ENCODE measurements around the gene CD320.

CD320 gene

GRCh38 chr19:8334458-8335342 is 26.5 kb upstream of the CD320 start:
- DNase-seq: peak in 4 of 10 donors; percentile 22 to 84 (median 52)
- intact Hi-C loops (cut with DNase I): no loop called here

- DNase-seq: peak in 1 of 10 donors; percentile 83
- intact Hi-C loops (cut with DNase I): no loop called here
These were observed 25.8 kb upstream of the CD320 start for GRCh38 chr19:8333767-8334457.

- DNase-seq: peak in 1 of 10 donors; percentile 62
These were observed 25.0 kb upstream of the CD320 start for GRCh38 chr19:8332976-8333766.

DNA sequence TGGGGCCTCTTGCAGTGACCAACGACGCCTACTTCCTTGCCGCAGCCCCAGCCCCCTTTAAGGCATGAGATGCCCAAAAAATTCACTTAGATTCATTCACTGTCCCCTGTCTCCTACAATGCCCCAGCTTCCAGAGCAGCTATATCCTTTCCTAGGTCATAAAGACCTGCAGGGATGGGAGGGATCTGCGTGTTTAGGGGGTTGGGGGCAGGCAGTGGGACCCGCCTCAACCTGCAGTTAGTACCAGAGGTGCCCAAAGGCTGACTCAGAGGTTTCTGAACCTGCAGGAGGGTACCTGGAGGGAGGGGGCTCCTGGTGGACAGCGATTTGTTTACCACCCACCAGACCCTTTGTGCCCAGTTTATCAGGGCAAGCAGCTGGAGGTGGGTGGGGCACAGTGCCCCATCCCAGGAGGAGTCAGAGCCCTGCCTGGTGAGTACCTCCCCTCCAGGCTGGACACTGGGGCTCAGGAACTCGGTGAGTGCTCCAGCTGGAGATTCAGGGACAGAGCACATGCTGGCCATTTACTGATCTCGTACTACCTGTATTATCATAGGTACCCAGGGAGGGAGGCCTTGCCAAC is 23.2 kb upstream of the CD320 start:
- peak in 1 of 10 donors; percentile 64 for DNase-seq
- intact Hi-C loops (cut with DNase I): no loop called here

More at GRCh38 chr19:8332976-8333766, 25.0 kb upstream of the CD320 start:
- intact Hi-C loops (cut with DNase I): no loop called here

DNA sequence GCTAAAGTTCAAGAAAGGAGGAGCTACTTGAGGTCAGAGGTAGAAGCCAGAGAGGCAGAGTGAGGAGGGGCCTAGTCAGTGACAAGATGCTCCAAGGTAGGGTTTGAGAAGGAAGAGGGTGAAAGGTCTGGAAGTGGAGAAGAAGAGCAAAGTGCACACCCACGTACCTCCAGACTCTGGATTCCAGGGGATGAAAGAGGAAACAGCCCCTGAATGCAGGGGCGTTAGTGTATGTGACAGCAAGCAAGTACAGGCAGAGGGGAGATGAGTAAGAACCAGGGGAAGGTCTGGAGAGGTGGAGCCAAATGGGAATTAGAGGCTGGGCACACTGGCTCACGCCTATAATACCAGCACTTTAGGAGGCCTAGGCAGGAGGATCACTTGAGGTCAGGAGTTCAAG is 21.8 kb upstream of the CD320 start:
- intact Hi-C loops (cut with DNase I): no loop called here

GRCh38 chr19:8325454-8325853 is 17.3 kb upstream of the CD320 start:
- intact Hi-C loops (cut with DNase I): no loop called here
- DNase-seq: no peak

More for the DNA sequence above, 21.8 kb upstream of the CD320 start:
- peak in 1 of 10 donors; percentile 36 for DNase-seq

GRCh38 chr19:8324186-8325050 is 16.3 kb upstream of the CD320 start:
- peak in 1 of 10 donors; percentile 85 for DNase-seq
- intact Hi-C loops (cut with DNase I): no loop called here

GRCh38 chr19:8323781-8324185 is 15.6 kb upstream of the CD320 start:
- peak in 1 of 10 donors; percentile 8 for DNase-seq
- intact Hi-C loops (cut with DNase I): no loop called here

DNA sequence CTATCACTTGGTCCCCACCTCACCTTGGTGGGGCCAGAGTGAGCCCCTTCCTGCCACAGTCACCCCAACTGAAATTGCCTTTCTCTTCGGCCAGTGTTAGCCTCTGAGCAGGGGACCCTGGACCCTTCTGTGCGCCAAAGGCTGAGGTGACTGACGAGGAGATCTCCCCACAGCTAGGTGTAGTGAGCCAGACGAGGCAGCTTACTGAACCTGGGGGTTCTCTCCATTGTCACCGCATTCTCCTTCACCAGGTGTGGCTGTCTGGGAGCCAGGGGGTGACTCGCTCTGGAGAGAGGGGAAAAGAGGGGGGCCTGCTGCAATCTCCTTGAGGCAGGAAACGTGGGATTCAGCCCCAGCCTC is 14.5 kb upstream of the CD320 start:
- intact Hi-C loops (cut with DNase I): no loop called here
- DNase-seq: peak in 1 of 10 donors; percentile 63

GRCh38 chr19:8321986-8322637 is 14.0 kb upstream of the CD320 start:
- no peak for DNase-seq
- intact Hi-C loops (cut with DNase I): loop anchor here (2.0 kb wide), 1 partner anchor 15 kb away; no protein-coding TSS in a partner anchor

DNA sequence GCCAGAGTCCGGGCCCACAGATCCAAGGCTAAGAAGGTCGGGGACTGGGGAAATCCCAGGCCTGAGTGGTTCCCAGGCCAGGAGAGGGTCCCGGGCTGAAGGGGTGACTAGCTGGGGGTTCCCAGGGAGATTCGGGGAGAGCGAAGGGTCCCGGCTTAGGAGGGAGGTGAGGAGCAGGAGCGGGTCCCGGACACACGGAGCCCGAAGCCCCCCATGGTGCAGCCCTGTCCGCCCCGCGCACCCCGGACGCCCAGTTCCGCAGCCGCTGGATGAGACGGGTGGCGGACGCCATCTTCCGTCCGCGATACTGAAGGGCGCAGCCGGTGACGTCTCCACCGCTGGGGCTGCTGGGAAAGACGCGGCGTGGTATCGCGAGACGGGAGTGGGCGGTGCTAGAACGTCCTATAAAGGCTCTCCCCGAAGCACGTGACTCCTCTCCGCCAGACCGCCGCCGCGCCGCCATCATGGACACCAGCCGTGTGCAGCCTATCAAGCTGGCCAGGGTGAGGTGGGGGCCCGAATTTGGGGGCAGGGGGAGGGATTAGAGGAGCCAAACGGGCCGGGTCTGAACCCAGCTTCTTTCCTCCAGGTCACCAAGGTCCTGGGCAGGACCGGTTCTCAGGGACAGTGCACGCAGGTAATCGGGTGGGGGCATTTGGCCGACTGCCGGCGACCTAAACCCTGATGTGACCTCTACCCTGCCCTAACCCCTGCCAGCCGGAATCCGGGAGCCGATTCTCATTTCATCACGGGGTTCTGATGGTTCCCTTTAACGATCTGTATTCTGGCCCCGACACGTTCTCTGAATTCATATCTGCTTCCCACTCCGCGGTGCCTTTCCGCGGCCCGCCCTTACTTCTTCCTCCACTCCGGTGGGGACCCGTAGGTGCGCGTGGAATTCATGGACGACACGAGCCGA is 13.2 kb upstream of the CD320 start, which contains the start of the genes NDUFA7 and RPS28:
NDUFA7 (minus strand) TSS at position 309 of the 919 bp plus-strand sequence; CDS start at position 292, 17 bp downstream.
RPS28 (plus strand) TSS at position 430 of the 919 bp plus-strand sequence; CDS start at position 465, 35 bp downstream.
- intact Hi-C loops (cut with DNase I): loop anchor here (2.0 kb wide), 1 partner anchor 15 kb away; no protein-coding TSS in a partner anchor
- peak; percentile 94 to 100 (median 98) for DNase-seq

- intact Hi-C loops (cut with DNase I): loop anchor here (2.0 kb wide), 1 partner anchor 14 kb away; no protein-coding TSS in a partner anchor
These were observed 12.5 kb upstream of the CD320 start for GRCh38 chr19:8320564-8321066.

DNA sequence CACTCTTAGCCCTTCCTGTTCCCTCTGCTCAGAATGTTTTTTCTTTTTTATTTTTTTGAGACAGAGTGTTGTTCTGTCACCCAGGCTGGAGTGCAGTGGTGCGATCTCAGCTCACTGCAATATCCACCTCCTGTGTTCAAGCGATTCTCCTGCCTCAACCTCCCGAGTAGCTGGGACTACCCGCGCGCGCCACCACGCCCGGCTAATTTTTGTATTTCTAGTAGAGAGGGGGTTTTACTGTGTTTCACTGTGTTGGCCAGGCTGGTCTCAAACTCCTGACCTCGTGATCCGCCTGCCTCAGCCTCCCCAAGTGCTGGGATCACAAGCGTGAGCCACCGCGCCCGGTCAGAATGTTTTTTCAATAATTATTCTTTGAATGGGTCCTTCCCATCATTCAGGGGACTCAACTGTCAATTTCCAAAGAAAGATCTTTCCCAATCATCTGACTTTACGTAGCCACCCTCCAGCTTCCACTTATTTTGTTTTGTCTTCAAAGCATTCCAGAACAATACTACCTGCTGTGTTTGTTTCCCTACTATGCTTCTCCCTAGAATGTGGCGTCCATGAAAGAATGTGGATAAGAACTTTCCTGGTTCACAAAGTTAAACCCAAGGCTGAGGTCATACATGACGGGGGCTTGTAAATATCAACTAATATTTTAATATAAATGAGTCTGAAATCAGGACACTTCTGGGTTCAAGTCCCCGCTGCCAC is 11.8 kb upstream of the CD320 start:
- DNase-seq: peak in 1 of 10 donors; percentile 14
- intact Hi-C loops (cut with DNase I): loop anchor here (2.0 to 5.0 kb wide), 2 partner anchors 13 to 53 kb away; no protein-coding TSS in a partner anchor

More at GRCh38 chr19:8320564-8321066, 12.5 kb upstream of the CD320 start:
- DNase-seq: peak in 1 of 10 donors; percentile 63

- intact Hi-C loops (cut with DNase I): loop anchor here (5.0 kb wide), 1 partner anchor 52 kb away; no protein-coding TSS in a partner anchor
- peak in 2 of 10 donors; percentile 14 to 37 for DNase-seq
These were observed 10.7 kb upstream of the CD320 start for GRCh38 chr19:8318835-8319234.

GRCh38 chr19:8316351-8317125 is 8.4 kb upstream of the CD320 start:
- peak in 3 of 10 donors; percentile 47 to 74 (median 49) for DNase-seq
- intact Hi-C loops (cut with DNase I): loop anchor here (5.0 kb wide), 1 partner anchor 49 kb away; no protein-coding TSS in a partner anchor

Data from posterior cingulate gyrus (tissue), 11 donors.